HepG2 (cell line): ENCODE measurements around the gene POLR1D. TPM values are rescaled to one million over a fixed set of nuclear protein-coding genes. Genes with fewer than 3 reads are reported as not detected.
A peak's percentile ranks its signal among the peaks of the same experiment; 100 is the strongest.

Experiments
- ARNTL ChIP-seq: sonication (generic); formaldehyde crosslinking; IDR thresholded peaks from 2 replicates; pipeline ENCODE4 v1.4.0; 2020; ENCODE audit warnings: mild to moderate bottlenecking, missing genetic modification reagents
- DZIP1 ChIP-seq: sonication (generic); formaldehyde crosslinking; IDR thresholded peaks from 2 replicates; pipeline ENCODE4 v1.5.0; 2020; ENCODE audit warnings: mild to moderate bottlenecking, missing genetic modification reagents
- KIAA2018 ChIP-seq: sonication (generic); formaldehyde crosslinking; IDR thresholded peaks from 2 replicates; pipeline ENCODE4 v1.5.0; 2020; ENCODE audit warnings: mild to moderate bottlenecking, missing genetic modification reagents, borderline replicate concordance
- ZBTB40 ChIP-seq, 2 experiments: fragments of 450-650 bp in 1 of 2; sonication (generic) in 1 of 2; formaldehyde crosslinking in 1 of 2; IDR thresholded peaks; 2 replicates each; pipeline versions ENCODE4 v1.6.1 to v1.8.0; 2016 to 2022; ENCODE audit warnings: antibody characterized with exemption in 1 of 2, mild to moderate bottlenecking in 1 of 2, missing genetic modification reagents in 1 of 2
- ZNF382 ChIP-seq: sonication (generic); formaldehyde crosslinking; IDR thresholded peaks from 2 replicates; pipeline ENCODE4 v1.5.0; 2020; ENCODE audit warnings: missing genetic modification reagents, mild to moderate bottlenecking, borderline replicate concordance
- ZNF44 ChIP-seq: sonication (generic); formaldehyde crosslinking; IDR thresholded peaks from 2 replicates; pipeline ENCODE4 v1.5.1; 2020; ENCODE audit warnings: mild to moderate bottlenecking, missing genetic modification reagents
- polyA plus RNA-seq, 8 experiments: library from polyadenylated mRNA; depleted of rRNA in 3 of 8; stranded (reverse) in 7 of 8; unstranded in 1 of 8; fragments of >200 nt; fragmentation: Illumina TruSeq in 4 of 8; extraction: Trizol in 4 of 8; gene quantifications; 2 replicates each; pipeline versions ENCODE4 v1.2.1 to v1.2.3, GENCODE V29; 2011 to 2016; ENCODE audit warnings: low read depth in 4 of 8, missing spikeins in 1 of 8, mixed read lengths in 1 of 8; ENCODE audit not compliant: insufficient read depth in 1 of 8
- total RNA-seq, 5 experiments: library from RNA; depleted of rRNA; stranded (reverse); fragments of >200 nt; fragmentation: Illumina TruSeq; extraction: Trizol; gene quantifications; 2 replicates each; pipeline ENCODE4 v1.2.3, GENCODE V29; 2016; ENCODE audit warnings: low read depth in 1 of 5

Gene POLR1D
- total and polyA plus RNA-seq, 2 of the 13 experiments (the other 11 are each of a cell fraction or from before 2014, with no cell fraction given): 183 to 490 TPM

- TF ChIP-seq KIAA2018 (CRISPR knock-in tag) (no peak), ZBTB40 (IDR thresholded peaks at IDR 0.05) (no peak), ZBTB40 (CRISPR knock-in tag; IDR thresholded peaks at IDR 0.05) (peak; percentile 73; the same call in 1 of the 2 replicates), ARNTL (CRISPR knock-in tag) (peak; percentile 95), ZNF382 (no peak), DZIP1 (CRISPR knock-in tag) (peak; percentile 37; the same call in 1 of the 2 replicates), ZNF44 (CRISPR knock-in tag) (no peak)
Measured at GRCh38 chr13:27621366-27622101, at the start of gene POLR1D (continued).
